ENCODE results near the gene SARDH.
A peak's percentile ranks its signal among the peaks of the same experiment; 100 is the strongest.

The SARDH gene

DNA sequence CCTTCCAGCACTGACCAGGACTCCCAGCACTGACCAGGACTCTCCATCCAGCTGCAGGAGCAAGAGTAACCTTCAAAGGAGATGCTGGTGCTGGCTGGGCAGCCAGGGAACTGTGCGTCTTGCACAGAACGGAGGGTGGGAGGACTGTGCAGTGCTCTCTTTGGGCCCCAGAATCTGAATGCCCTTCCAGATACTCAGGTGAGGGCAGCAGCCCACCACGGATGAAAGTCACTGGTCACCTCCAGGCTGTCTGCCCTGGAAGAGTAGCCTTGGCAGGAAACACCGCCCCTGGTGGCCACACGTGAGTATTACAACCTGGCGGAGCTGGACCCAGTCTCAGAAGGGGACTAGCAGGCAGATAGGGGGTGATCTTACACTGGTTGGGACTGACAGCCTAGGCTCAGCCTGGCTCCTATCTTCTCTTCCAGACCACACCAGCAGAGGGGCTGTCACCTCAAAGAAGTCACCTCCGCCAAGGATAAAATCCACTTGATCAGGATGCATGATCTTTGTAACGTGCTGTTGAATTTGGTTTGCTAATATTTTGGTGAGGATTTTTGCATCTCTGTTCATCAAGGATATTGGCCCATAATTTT lies 4.8 kb upstream of the SARDH start:
- H3K9me2 ChIP-seq (replicated peaks; ENCODE audit: low read depth, low read length) = no peaks in the 10 kb centered on the region
- no peak overlapping the region for H3K4me3 ChIP-seq (ENCODE audit: low read length, poor library complexity, severe bottlenecking)
- peaks cover 30% of the 10 kb centered on the region for H3K4me1 ChIP-seq (ENCODE audit: insufficient read depth, low read length, poor library complexity, severe bottlenecking)
- TF ChIP-seq, protein P1, sequence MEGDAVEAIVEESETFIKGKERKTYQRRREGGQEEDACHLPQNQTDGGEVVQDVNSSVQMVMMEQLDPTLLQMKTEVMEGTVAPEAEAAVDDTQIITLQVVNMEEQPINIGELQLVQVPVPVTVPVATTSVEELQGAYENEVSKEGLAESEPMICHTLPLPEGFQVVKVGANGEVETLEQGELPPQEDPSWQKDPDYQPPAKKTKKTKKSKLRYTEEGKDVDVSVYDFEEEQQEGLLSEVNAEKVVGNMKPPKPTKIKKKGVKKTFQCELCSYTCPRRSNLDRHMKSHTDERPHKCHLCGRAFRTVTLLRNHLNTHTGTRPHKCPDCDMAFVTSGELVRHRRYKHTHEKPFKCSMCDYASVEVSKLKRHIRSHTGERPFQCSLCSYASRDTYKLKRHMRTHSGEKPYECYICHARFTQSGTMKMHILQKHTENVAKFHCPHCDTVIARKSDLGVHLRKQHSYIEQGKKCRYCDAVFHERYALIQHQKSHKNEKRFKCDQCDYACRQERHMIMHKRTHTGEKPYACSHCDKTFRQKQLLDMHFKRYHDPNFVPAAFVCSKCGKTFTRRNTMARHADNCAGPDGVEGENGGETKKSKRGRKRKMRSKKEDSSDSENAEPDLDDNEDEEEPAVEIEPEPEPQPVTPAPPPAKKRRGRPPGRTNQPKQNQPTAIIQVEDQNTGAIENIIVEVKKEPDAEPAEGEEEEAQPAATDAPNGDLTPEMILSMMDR (conservative IDR thresholded peaks at IDR 0.05; ENCODE audit: low read length) = peak; percentile 100
- TF ChIP-seq EZH2phosphoT487 (IDR thresholded peaks at IDR 0.05; ENCODE audit: borderline replicate concordance) = no peak
- no peak overlapping the region for H3K9ac ChIP-seq (ENCODE audit: low read depth, low read length, poor library complexity, severe bottlenecking)
- H3K27me3 ChIP-seq (ENCODE audit: insufficient read depth, low read length, poor library complexity, severe bottlenecking) = no peaks in the 10 kb centered on the region
- no peak overlapping the region for H2AFZ ChIP-seq (ENCODE audit: low read length)
- H3K4me2 ChIP-seq (ENCODE audit: low read depth, low read length, poor library complexity, severe bottlenecking) = no peak overlapping the region
- H3K9me3 ChIP-seq (ENCODE audit: insufficient read depth, low read depth, low read length) = no peaks in the 10 kb centered on the region
- H3F3A ChIP-seq (ENCODE audit: low read depth) = no peaks in the 10 kb centered on the region
- no peaks in the 10 kb centered on the region for H3K36me3 ChIP-seq (ENCODE audit: insufficient read depth, low read length)
- H3K79me2 ChIP-seq (ENCODE audit: insufficient read depth, low read length) = no peaks in the 10 kb centered on the region
- H4K20me1 ChIP-seq (ENCODE audit: insufficient read depth, low read length, poor library complexity, severe bottlenecking) = no peaks in the 10 kb centered on the region

DNA sequence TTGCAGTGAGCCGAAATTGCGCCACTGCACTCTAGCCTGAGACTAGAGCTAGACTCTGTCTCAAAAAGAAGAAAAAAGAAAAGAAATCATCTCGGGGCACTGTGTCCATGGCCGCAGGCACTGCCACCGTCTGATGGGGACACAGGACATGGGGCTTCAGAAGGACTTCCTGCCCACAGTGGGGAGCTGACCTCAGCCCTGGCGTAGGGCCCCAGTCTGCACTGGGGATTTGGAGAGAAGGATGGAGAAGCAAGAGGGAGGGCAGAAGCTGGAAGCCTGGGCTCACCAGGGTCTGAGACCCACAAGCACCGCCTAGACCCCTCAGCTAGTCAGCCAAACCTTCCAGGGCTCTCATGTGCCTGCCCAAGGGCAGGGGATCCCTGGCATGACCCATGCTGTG lies 4.1 kb upstream of the SARDH start:
- Histone ChIP-seq H4K20me1 (ENCODE audit: insufficient read depth, low read length, poor library complexity, severe bottlenecking) (no peaks in the 10 kb centered on the region), H3K9me2 (replicated peaks; ENCODE audit: low read depth, low read length) (no peaks in the 10 kb centered on the region), H3K4me2 (ENCODE audit: low read depth, low read length, poor library complexity, severe bottlenecking) (no peak overlapping the region), H3K4me1 (ENCODE audit: insufficient read depth, low read length, poor library complexity, severe bottlenecking) (peaks cover 33% of the 10 kb centered on the region), H2AFZ (ENCODE audit: low read length) (no peak overlapping the region), H3K36me3 (ENCODE audit: insufficient read depth, low read length) (no peaks in the 10 kb centered on the region), H3K27me3 (ENCODE audit: insufficient read depth, low read length, poor library complexity, severe bottlenecking) (no peaks in the 10 kb centered on the region), H3K79me2 (ENCODE audit: insufficient read depth, low read length) (no peaks in the 10 kb centered on the region; the same call in 1 of the 2 replicates), H3K4me3 (ENCODE audit: low read length, poor library complexity, severe bottlenecking) (no peak overlapping the region), H3K9me3 (ENCODE audit: insufficient read depth, low read depth, low read length) (no peaks in the 10 kb centered on the region), H3F3A (ENCODE audit: low read depth) (no peaks in the 10 kb centered on the region), H3K9ac (ENCODE audit: low read depth, low read length, poor library complexity, severe bottlenecking) (no peak overlapping the region)
- no peak for TF ChIP-seq EZH2phosphoT487 (IDR thresholded peaks at IDR 0.05; ENCODE audit: borderline replicate concordance)
- TF ChIP-seq, protein P1 (conservative IDR thresholded peaks at IDR 0.05; ENCODE audit: low read length) = no peak

- no peaks in the 10 kb centered on the region for H3K9me3 ChIP-seq (ENCODE audit: insufficient read depth, low read depth, low read length)
- H4K20me1 ChIP-seq (ENCODE audit: insufficient read depth, low read length, poor library complexity, severe bottlenecking) = no peaks in the 10 kb centered on the region
Observed at GRCh38 chr9:133741716-133742115, 3.6 kb upstream of the SARDH start.

More at GRCh38 chr9:133741716-133742115, 3.6 kb upstream of the SARDH start:
- Histone ChIP-seq H2AFZ (ENCODE audit: low read length) (no peak overlapping the region), H3K27me3 (ENCODE audit: insufficient read depth, low read length, poor library complexity, severe bottlenecking) (no peaks in the 10 kb centered on the region), H3K4me3 (ENCODE audit: low read length, poor library complexity, severe bottlenecking) (no peak overlapping the region), H3K9ac (ENCODE audit: low read depth, low read length, poor library complexity, severe bottlenecking) (no peak overlapping the region), H3K4me1 (ENCODE audit: insufficient read depth, low read length, poor library complexity, severe bottlenecking) (peaks cover 32% of the 10 kb centered on the region), H3F3A (ENCODE audit: low read depth) (no peaks in the 10 kb centered on the region), H3K36me3 (ENCODE audit: insufficient read depth, low read length) (no peaks in the 10 kb centered on the region), H3K4me2 (ENCODE audit: low read depth, low read length, poor library complexity, severe bottlenecking) (no peak overlapping the region), H3K9me2 (replicated peaks; ENCODE audit: low read depth, low read length) (no peaks in the 10 kb centered on the region), H3K79me2 (ENCODE audit: insufficient read depth, low read length) (no peaks in the 10 kb centered on the region; the same call in 1 of the 2 replicates)
- no peak for TF ChIP-seq EZH2phosphoT487 (IDR thresholded peaks at IDR 0.05; ENCODE audit: borderline replicate concordance)
- TF ChIP-seq, protein P1 (conservative IDR thresholded peaks at IDR 0.05; ENCODE audit: low read length) = no peak
